Neuron (in vitro differentiated cells): Measurements from ENCODE around the gene CFAP92.

Source experiments
- H2AFZ ChIP-seq: one replicate; pipeline ENCODE4 v1.6.1; 2013; ENCODE audit warnings: low read depth, mild to moderate bottlenecking, inconsistent platforms, low read length, moderate library complexity
- H3K27me3 ChIP-seq: one replicate; pipeline ENCODE4 v1.6.1; 2013; ENCODE audit warnings: low read length; ENCODE audit not compliant: insufficient read depth
- H3K36me3 ChIP-seq: one replicate; pipeline ENCODE4 v1.6.1; 2013; ENCODE audit warnings: low read length; ENCODE audit not compliant: insufficient read depth
- H3K4me1 ChIP-seq: one replicate; pipeline ENCODE4 v1.6.1; 2013; ENCODE audit warnings: low read length; ENCODE audit not compliant: insufficient read depth
- H3K4me3 ChIP-seq: 2 replicates; pipeline ENCODE4 v1.5.1; 2013; ENCODE audit warnings: mild to moderate bottlenecking, low read length, moderate library complexity
- H3K9me3 ChIP-seq: one replicate; pipeline ENCODE4 v1.6.1; 2013; ENCODE audit warnings: low read length

Gene CFAP92

GRCh38 chr3:129032716-129033115 is 38.8 kb upstream of the CFAP92 start:
- H3K27me3 ChIP-seq = no peaks in the 10 kb centered on the region
- no peak overlapping the region for H3K4me3 ChIP-seq
- peaks cover 2% of the 10 kb centered on the region for H3K9me3 ChIP-seq
- H2AFZ ChIP-seq = no peak overlapping the region
- H3K36me3 ChIP-seq = peaks cover 54% of the 10 kb centered on the region
- no peaks in the 10 kb centered on the region for H3K4me1 ChIP-seq

- no peak overlapping the region for H3K4me3 ChIP-seq
- peaks cover 59% of the 10 kb centered on the region for H3K36me3 ChIP-seq
- H3K9me3 ChIP-seq = peaks cover 2% of the 10 kb centered on the region
- no peak overlapping the region for H2AFZ ChIP-seq
- no peaks in the 10 kb centered on the region for H3K4me1 ChIP-seq
- no peaks in the 10 kb centered on the region for H3K27me3 ChIP-seq
Observed at GRCh38 chr3:129031476-129032215, 37.8 kb upstream of the CFAP92 start.

- peaks cover 56% of the 10 kb centered on the region for H3K36me3 ChIP-seq
- no peak overlapping the region for H2AFZ ChIP-seq
- no peaks in the 10 kb centered on the region for H3K27me3 ChIP-seq
- no peak overlapping the region for H3K4me3 ChIP-seq
- no peaks in the 10 kb centered on the region for H3K4me1 ChIP-seq
- H3K9me3 ChIP-seq = peaks cover 2% of the 10 kb centered on the region
Observed at GRCh38 chr3:129030611-129031010, 36.7 kb upstream of the CFAP92 start.

- Histone ChIP-seq H3K4me1 (no peaks in the 10 kb centered on the region), H3K9me3 (peaks cover 2% of the 10 kb centered on the region), H3K27me3 (no peaks in the 10 kb centered on the region), H2AFZ (no peak overlapping the region), H3K36me3 (peaks cover 45% of the 10 kb centered on the region), H3K4me3 (no peak overlapping the region)
Observed at GRCh38 chr3:129028866-129029265, 35.0 kb upstream of the CFAP92 start.

- H3K4me3 ChIP-seq = no peak overlapping the region
- no peaks in the 10 kb centered on the region for H3K4me1 ChIP-seq
- peaks cover 2% of the 10 kb centered on the region for H3K9me3 ChIP-seq
- peaks cover 33% of the 10 kb centered on the region for H3K36me3 ChIP-seq
- no peaks in the 10 kb centered on the region for H3K27me3 ChIP-seq
- H2AFZ ChIP-seq = no peak overlapping the region
Observed at GRCh38 chr3:129027544-129027880, 33.6 kb upstream of the CFAP92 start.

- Histone ChIP-seq H3K4me3 (no peak overlapping the region), H3K27me3 (no peaks in the 10 kb centered on the region), H3K4me1 (no peaks in the 10 kb centered on the region), H3K9me3 (peaks cover 4% of the 10 kb centered on the region), H2AFZ (no peak overlapping the region), H3K36me3 (peaks cover 30% of the 10 kb centered on the region)
Observed at GRCh38 chr3:129026728-129027543, 33.1 kb upstream of the CFAP92 start.

GRCh38 chr3:129025691-129026435 is 32.0 kb upstream of the CFAP92 start:
- H3K9me3 ChIP-seq = peaks cover 4% of the 10 kb centered on the region
- H3K4me1 ChIP-seq = no peaks in the 10 kb centered on the region
- peaks cover 23% of the 10 kb centered on the region for H3K36me3 ChIP-seq
- no peak overlapping the region for H2AFZ ChIP-seq
- no peak overlapping the region for H3K4me3 ChIP-seq
- H3K27me3 ChIP-seq = no peaks in the 10 kb centered on the region

GRCh38 chr3:129025108-129025507 is 31.2 kb upstream of the CFAP92 start:
- Histone ChIP-seq H3K36me3 (peaks cover 16% of the 10 kb centered on the region), H3K4me3 (no peak overlapping the region), H3K9me3 (peaks cover 2% of the 10 kb centered on the region)

GRCh38 chr3:129023909-129024308 is 30.0 kb upstream of the CFAP92 start:
- no peaks in the 10 kb centered on the region for H3K4me1 ChIP-seq
- H3K27me3 ChIP-seq = no peaks in the 10 kb centered on the region
- no peak overlapping the region for H2AFZ ChIP-seq
- H3K4me3 ChIP-seq = no peak overlapping the region
- peaks cover 18% of the 10 kb centered on the region for H3K36me3 ChIP-seq
- H3K9me3 ChIP-seq = peaks cover 2% of the 10 kb centered on the region

More at GRCh38 chr3:129025108-129025507, 31.2 kb upstream of the CFAP92 start:
- Histone ChIP-seq H3K4me1 (no peaks in the 10 kb centered on the region), H2AFZ (no peak overlapping the region), H3K27me3 (no peaks in the 10 kb centered on the region)

GRCh38 chr3:129023008-129023358 is 29.1 kb upstream of the CFAP92 start:
- Histone ChIP-seq H3K4me3 (no peak overlapping the region), H2AFZ (no peak overlapping the region), H3K4me1 (no peaks in the 10 kb centered on the region), H3K27me3 (no peaks in the 10 kb centered on the region), H3K9me3 (peaks cover 2% of the 10 kb centered on the region), H3K36me3 (peaks cover 20% of the 10 kb centered on the region)

- Histone ChIP-seq H3K27me3 (no peaks in the 10 kb centered on the region), H3K4me3 (no peak overlapping the region), H3K36me3 (peaks cover 25% of the 10 kb centered on the region), H3K9me3 (peaks cover 2% of the 10 kb centered on the region), H2AFZ (no peak overlapping the region), H3K4me1 (no peaks in the 10 kb centered on the region)
Observed at GRCh38 chr3:129022114-129023007, 28.5 kb upstream of the CFAP92 start.

GRCh38 chr3:129021140-129021551 is 27.3 kb upstream of the CFAP92 start:
- H3K36me3 ChIP-seq = peaks cover 27% of the 10 kb centered on the region
- H3K9me3 ChIP-seq = peaks cover 2% of the 10 kb centered on the region
- H3K27me3 ChIP-seq = no peaks in the 10 kb centered on the region
- H3K4me3 ChIP-seq = no peak overlapping the region
- no peaks in the 10 kb centered on the region for H3K4me1 ChIP-seq
- no peak overlapping the region for H2AFZ ChIP-seq
